ENCODE data around the gene UAP1. TPM values are rescaled to one million over a fixed set of nuclear protein-coding genes. Genes with fewer than 3 reads are reported as not detected.

Gene UAP1
- polyA plus RNA-seq, 1 of the 3 experiments (the other 2 are of a cell fraction): 32.3 TPM

DNA sequence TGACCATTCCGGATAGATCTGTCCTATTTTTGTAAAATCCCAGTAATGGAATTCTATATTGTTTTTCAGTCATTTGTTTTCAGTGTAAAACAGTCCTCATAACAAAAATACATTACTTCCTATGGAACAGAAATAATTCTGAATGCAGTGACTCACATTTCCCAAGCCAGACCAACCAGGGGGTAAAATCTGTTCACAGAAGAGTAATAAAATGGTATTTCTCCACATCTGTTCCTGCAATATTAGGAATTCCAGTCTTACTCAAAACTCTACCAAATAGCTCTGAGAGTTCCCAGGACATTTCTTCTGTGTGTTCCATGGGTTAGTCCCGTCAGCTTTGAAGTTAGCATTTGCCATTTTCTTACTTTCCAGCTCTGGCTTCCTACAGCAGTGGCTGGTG lies 68.1 kb downstream of the UAP1 start:
- Histone ChIP-seq H3K36me3 (replicated peaks in 1 of 2; ENCODE audit: control insufficient read depth in 1 of 2, insufficient read depth in 2 of 2, low read length in 1 of 2) (no peaks in the 10 kb centered on the region), H4K20me1 (ENCODE audit: insufficient read depth) (peaks cover 14% of the 10 kb centered on the region), H3K4me3 (ENCODE audit: low read depth in 2 of 2, low read length in 1 of 2) (no peak overlapping the region), H3K9me3 (no peaks in the 10 kb centered on the region), H2AFZ (ENCODE audit: low read depth) (no peak overlapping the region), H3K27ac (ENCODE audit: low read depth in 2 of 2, low read length in 1 of 2) (peak overlapping the region; percentile 99 to 100), H3K27me3 (ENCODE audit: insufficient read depth) (no peaks in the 10 kb centered on the region), H3F3A (replicated peaks; ENCODE audit: insufficient read depth) (peaks cover 52% of the 10 kb centered on the region), H3K9ac (peak overlapping the region; percentile 94; the same call in 1 of the 2 replicates), H3K4me1 (ENCODE audit: control insufficient read depth in 1 of 2, insufficient read depth in 2 of 2, low read depth in 1 of 2, low read length in 1 of 2) (peaks cover 39 to 49% of the 10 kb centered on the region in 2 experiments), H3K79me2 (ENCODE audit: insufficient read depth) (peaks cover 24% of the 10 kb centered on the region), H3K4me2 (peak overlapping the region; percentile 95), H3K9me2 (no peaks in the 10 kb centered on the region)
- ChIA-PET CTCF (interaction anchor here (2.4 to 5.9 kb wide), 3 partner anchors 10 to 170 kb away, joined by 7 to 54 read pairs (median 12); no protein-coding TSS in a partner anchor), POLR2A (no interaction called here)
- WGBS (ENCODE audit: low lambda C conversion rate): 30% methylated on average over 2 of the region's 2 CpGs
- TF ChIP-seq JUND (IDR thresholded peaks at IDR 0.05): peak; percentile 33; the same call in 1 of the 2 replicates
- peak; percentile 50; the same call in 1 of the 2 replicates for TF ChIP-seq FOSL2 (IDR thresholded peaks at IDR 0.05; ENCODE audit: borderline replicate concordance, low read depth)
- TF ChIP-seq, protein P1, sequence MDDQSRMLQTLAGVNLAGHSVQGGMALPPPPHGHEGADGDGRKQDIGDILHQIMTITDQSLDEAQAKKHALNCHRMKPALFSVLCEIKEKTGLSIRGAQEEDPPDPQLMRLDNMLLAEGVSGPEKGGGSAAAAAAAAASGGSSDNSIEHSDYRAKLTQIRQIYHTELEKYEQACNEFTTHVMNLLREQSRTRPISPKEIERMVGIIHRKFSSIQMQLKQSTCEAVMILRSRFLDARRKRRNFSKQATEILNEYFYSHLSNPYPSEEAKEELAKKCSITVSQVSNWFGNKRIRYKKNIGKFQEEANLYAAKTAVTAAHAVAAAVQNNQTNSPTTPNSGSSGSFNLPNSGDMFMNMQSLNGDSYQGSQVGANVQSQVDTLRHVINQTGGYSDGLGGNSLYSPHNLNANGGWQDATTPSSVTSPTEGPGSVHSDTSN (IDR thresholded peaks at IDR 0.05): peak; percentile 3; the same call in 1 of the 2 replicates
- no peak for TF ChIP-seq TAF1 (IDR thresholded peaks at IDR 0.05; ENCODE audit: borderline replicate concordance, low read depth, low read length)
- no peak for TF ChIP-seq YY1 (IDR thresholded peaks at IDR 0.05; ENCODE audit: low read depth)
- peak; percentile 39; the same call in 1 of the 2 replicates for TF ChIP-seq RXRA (IDR thresholded peaks at IDR 0.05; ENCODE audit: borderline replicate concordance, low read depth)
- TF ChIP-seq TCF12 (IDR thresholded peaks at IDR 0.05): peak; percentile 73
- no peak for TF ChIP-seq ZBTB33 (IDR thresholded peaks at IDR 0.05; ENCODE audit: borderline replicate concordance, low read depth)
- no peak for DNase-seq

- DNase-seq: peak; percentile 42
- peak overlapping the region; percentile 95 for H3K4me2 ChIP-seq
- no peaks in the 10 kb centered on the region for H3K36me3 ChIP-seq (replicated peaks in 1 of 2; ENCODE audit: control insufficient read depth in 1 of 2, insufficient read depth in 2 of 2, low read length in 1 of 2)
- 10% methylated on average over 10 of the region's 10 CpGs for WGBS (ENCODE audit: low lambda C conversion rate)
- no peaks in the 10 kb centered on the region for H3K9me2 ChIP-seq
- CTCF ChIA-PET: interaction anchor here (0.6 to 5.9 kb wide), 12 partner anchors 9 to 220 kb away, joined by 3 to 54 read pairs (median 4); no protein-coding TSS in a partner anchor
- peak overlapping the region; percentile 99 to 100 for H3K27ac ChIP-seq (ENCODE audit: low read depth in 2 of 2, low read length in 1 of 2)
- peaks cover 44% of the 10 kb centered on the region for H3K79me2 ChIP-seq (ENCODE audit: insufficient read depth)
- peak overlapping the region; percentile 4; the same call in 1 of the 2 replicates for H2AFZ ChIP-seq (ENCODE audit: low read depth)
- H3K9me3 ChIP-seq: no peaks in the 10 kb centered on the region
- H4K20me1 ChIP-seq (ENCODE audit: insufficient read depth): peaks cover 34% of the 10 kb centered on the region
- H3K4me1 ChIP-seq (ENCODE audit: control insufficient read depth in 1 of 2, insufficient read depth in 2 of 2, low read depth in 1 of 2, low read length in 1 of 2): peaks cover 46 to 50% of the 10 kb centered on the region in 2 experiments
- peak overlapping the region; percentile 62 to 78 for H3K4me3 ChIP-seq (ENCODE audit: low read depth in 2 of 2, low read length in 1 of 2)
- POLR2A ChIA-PET: no interaction called here
- H3F3A ChIP-seq (replicated peaks; ENCODE audit: insufficient read depth): peaks cover 52% of the 10 kb centered on the region
- peak overlapping the region; percentile 94 for H3K9ac ChIP-seq
- no peaks in the 10 kb centered on the region for H3K27me3 ChIP-seq (ENCODE audit: insufficient read depth)
- TF ChIP-seq MXI1 (IDR thresholded peaks at IDR 0.05; ENCODE audit: low read depth, low read length) (no peak), TAF1 (IDR thresholded peaks at IDR 0.05; ENCODE audit: borderline replicate concordance, low read depth, low read length) (no peak; the same call in 1 of the 2 replicates), EP300 (IDR thresholded peaks at IDR 0.05; ENCODE audit: borderline replicate concordance in 1 of 2, low read depth in 1 of 2, low read length in 1 of 2) (no peak), SMC3 (IDR thresholded peaks at IDR 0.05; ENCODE audit: low read depth, low read length) (no peak), ZBTB33 (IDR thresholded peaks at IDR 0.05; ENCODE audit: borderline replicate concordance, low read depth) (no peak), TCF12 (IDR thresholded peaks at IDR 0.05) (peak; percentile 5; the same call in 1 of the 2 replicates), ELF1 (IDR thresholded peaks at IDR 0.05) (no peak), JUND (IDR thresholded peaks at IDR 0.05) (no peak), TEAD4 (IDR thresholded peaks at IDR 0.05; ENCODE audit: borderline replicate concordance, insufficient read depth) (no peak), FOXM1 (IDR thresholded peaks at IDR 0.05; ENCODE audit: low read depth) (no peak), POLR2AphosphoS5 (IDR thresholded peaks at IDR 0.05; ENCODE audit: low read depth, low read length) (no peak; the same call in 1 of the 2 replicates), IRF3 (IDR thresholded peaks at IDR 0.05; ENCODE audit: low read depth, low read length) (no peak), RCOR1 (IDR thresholded peaks at IDR 0.05; ENCODE audit: low read length) (0 out of 2 replicates have a peak, but pooled peaks have one; percentile 53), YY1 (IDR thresholded peaks at IDR 0.05; ENCODE audit: low read depth) (no peak)
- TF ChIP-seq, protein P1 (IDR thresholded peaks at IDR 0.05): peak; percentile 58
Measured at GRCh38 chr1:162631546-162632191, 70.1 kb downstream of the UAP1 start.

Measured in SK-N-SH (cell line).